GM12874 (cell line): Measurements from ENCODE around the gene XYLT1.

Experiments used
- CTCF ChIP-seq: IDR thresholded peaks from 2 replicates; pipeline ENCODE4 v1.5.1; 2011; ENCODE audit warnings: low read depth, mild to moderate bottlenecking, control low read depth, low read length, moderate library complexity; ENCODE audit not compliant: insufficient read depth

The XYLT1 gene

GRCh38 chr16:17318238-17318637 lies 152.5 kb downstream of the XYLT1 start:
- TF ChIP-seq CTCF: no peak

GRCh38 chr16:17316005-17316404 lies 154.8 kb downstream of the XYLT1 start:
- TF ChIP-seq CTCF: no peak

- TF ChIP-seq CTCF: no peak
Observed at GRCh38 chr16:17313793-17314547, 156.8 kb downstream of the XYLT1 start.

GRCh38 chr16:17313085-17313611 lies 157.6 kb downstream of the XYLT1 start:
- TF ChIP-seq CTCF: no peak

- no peak for TF ChIP-seq CTCF
Observed at GRCh38 chr16:17312094-17312710, 158.6 kb downstream of the XYLT1 start.

- TF ChIP-seq CTCF: no peak
Observed at GRCh38 chr16:17311333-17312093, 159.2 kb downstream of the XYLT1 start.

- no peak for TF ChIP-seq CTCF
Observed at GRCh38 chr16:17309510-17309909, 161.2 kb downstream of the XYLT1 start.
